HUES6 (cell line): ENCODE measurements around the gene GPC6.

Source experiments
- H3K27ac ChIP-seq: 2 replicates; pipeline ENCODE4 v1.7.0; 2013; ENCODE audit warnings: low read depth, mild to moderate bottlenecking, low read length, inconsistent platforms
- H3K27me3 ChIP-seq: 2 replicates; pipeline ENCODE4 v1.6.1; 2013; ENCODE audit warnings: low read length; ENCODE audit not compliant: control insufficient read depth, insufficient read depth
- H3K36me3 ChIP-seq: 2 replicates; pipeline ENCODE4 v1.6.1; 2013; ENCODE audit warnings: low read length; ENCODE audit not compliant: control insufficient read depth, insufficient read depth
- H3K4me1 ChIP-seq: 2 replicates; pipeline ENCODE4 v1.6.1; 2013; ENCODE audit warnings: low read length; ENCODE audit not compliant: control insufficient read depth, insufficient read depth
- H3K4me3 ChIP-seq: 2 replicates; pipeline ENCODE4 v1.5.1; 2013; ENCODE audit warnings: low read depth, low read length
- H3K9ac ChIP-seq: one replicate; pipeline ENCODE4 v1.6.1; 2013; ENCODE audit warnings: mild to moderate bottlenecking, low read length
- H3K9me3 ChIP-seq: 2 replicates; pipeline ENCODE4 v1.6.1; 2013; ENCODE audit warnings: low read depth, low read length; ENCODE audit not compliant: control insufficient read depth, insufficient read depth

GPC6 gene

GRCh38 chr13:93843082-93843481 lies 616.5 kb downstream of the GPC6 start:
- Histone ChIP-seq H3K36me3 (no peaks in the 10 kb centered on the region), H3K4me1 (peaks cover 7% of the 10 kb centered on the region; the same call in 1 of the 2 replicates), H3K27ac (no peak overlapping the region), H3K9ac (no peak overlapping the region), H3K4me3 (no peak overlapping the region), H3K9me3 (no peaks in the 10 kb centered on the region), H3K27me3 (no peaks in the 10 kb centered on the region)

GRCh38 chr13:93847162-93847561 lies 620.6 kb downstream of the GPC6 start:
- H3K4me1 ChIP-seq: no peaks in the 10 kb centered on the region

GRCh38 chr13:93848247-93848646 lies 621.6 kb downstream of the GPC6 start:
- Histone ChIP-seq H3K27ac (no peak overlapping the region), H3K9ac (no peak overlapping the region), H3K27me3 (no peaks in the 10 kb centered on the region), H3K4me3 (no peak overlapping the region), H3K9me3 (no peaks in the 10 kb centered on the region), H3K36me3 (no peaks in the 10 kb centered on the region), H3K4me1 (no peaks in the 10 kb centered on the region)

More at GRCh38 chr13:93847162-93847561, 620.6 kb downstream of the GPC6 start:
- no peaks in the 10 kb centered on the region for H3K36me3 ChIP-seq
- no peaks in the 10 kb centered on the region for H3K27me3 ChIP-seq
- no peaks in the 10 kb centered on the region for H3K9me3 ChIP-seq
- H3K27ac ChIP-seq: no peak overlapping the region
- H3K9ac ChIP-seq: no peak overlapping the region
- H3K4me3 ChIP-seq: no peak overlapping the region

GRCh38 chr13:93851236-93851635 lies 624.6 kb downstream of the GPC6 start:
- Histone ChIP-seq H3K4me3 (no peak overlapping the region), H3K9me3 (no peaks in the 10 kb centered on the region), H3K9ac (no peak overlapping the region), H3K27ac (no peak overlapping the region), H3K27me3 (no peaks in the 10 kb centered on the region), H3K4me1 (no peaks in the 10 kb centered on the region), H3K36me3 (no peaks in the 10 kb centered on the region)

GRCh38 chr13:93853912-93854311 lies 627.3 kb downstream of the GPC6 start:
- Histone ChIP-seq H3K27ac (no peak overlapping the region), H3K36me3 (no peaks in the 10 kb centered on the region), H3K4me1 (no peaks in the 10 kb centered on the region), H3K4me3 (no peak overlapping the region), H3K9ac (no peak overlapping the region), H3K9me3 (no peaks in the 10 kb centered on the region), H3K27me3 (no peaks in the 10 kb centered on the region)

GRCh38 chr13:93857126-93857525 lies 630.5 kb downstream of the GPC6 start:
- Histone ChIP-seq H3K9me3 (no peaks in the 10 kb centered on the region), H3K9ac (no peak overlapping the region), H3K27me3 (no peaks in the 10 kb centered on the region), H3K4me1 (peaks cover 6% of the 10 kb centered on the region), H3K27ac (no peak overlapping the region), H3K36me3 (no peaks in the 10 kb centered on the region), H3K4me3 (no peak overlapping the region)

- H3K4me1 ChIP-seq: peaks cover 6% of the 10 kb centered on the region
- no peak overlapping the region for H3K4me3 ChIP-seq
- no peaks in the 10 kb centered on the region for H3K9me3 ChIP-seq
- H3K27me3 ChIP-seq: no peaks in the 10 kb centered on the region
- H3K27ac ChIP-seq: no peak overlapping the region
- H3K9ac ChIP-seq: no peak overlapping the region
- no peaks in the 10 kb centered on the region for H3K36me3 ChIP-seq
These were observed 633.1 kb downstream of the GPC6 start for GRCh38 chr13:93859716-93860115.

- Histone ChIP-seq H3K36me3 (no peaks in the 10 kb centered on the region), H3K27me3 (no peaks in the 10 kb centered on the region), H3K9me3 (no peaks in the 10 kb centered on the region), H3K27ac (no peak overlapping the region), H3K9ac (no peak overlapping the region), H3K4me1 (peaks cover 6% of the 10 kb centered on the region), H3K4me3 (no peak overlapping the region)
These were observed 635.2 kb downstream of the GPC6 start for GRCh38 chr13:93861818-93862217.

GRCh38 chr13:93862259-93862658 lies 635.7 kb downstream of the GPC6 start:
- Histone ChIP-seq H3K4me1 (peaks cover 6% of the 10 kb centered on the region), H3K36me3 (no peaks in the 10 kb centered on the region), H3K27me3 (no peaks in the 10 kb centered on the region), H3K9me3 (no peaks in the 10 kb centered on the region), H3K9ac (no peak overlapping the region), H3K4me3 (no peak overlapping the region), H3K27ac (no peak overlapping the region)

GRCh38 chr13:93865235-93865634 lies 638.6 kb downstream of the GPC6 start:
- Histone ChIP-seq H3K4me3 (no peak overlapping the region), H3K9me3 (no peaks in the 10 kb centered on the region), H3K4me1 (peaks cover 6% of the 10 kb centered on the region), H3K27me3 (no peaks in the 10 kb centered on the region), H3K27ac (no peak overlapping the region), H3K36me3 (no peaks in the 10 kb centered on the region), H3K9ac (no peak overlapping the region)

GRCh38 chr13:93867481-93867880 lies 640.9 kb downstream of the GPC6 start:
- Histone ChIP-seq H3K9ac (no peak overlapping the region), H3K4me1 (no peaks in the 10 kb centered on the region), H3K27ac (no peak overlapping the region), H3K9me3 (no peaks in the 10 kb centered on the region), H3K27me3 (no peaks in the 10 kb centered on the region), H3K4me3 (no peak overlapping the region), H3K36me3 (no peaks in the 10 kb centered on the region)

- no peak overlapping the region for H3K27ac ChIP-seq
These were observed 645.8 kb downstream of the GPC6 start for GRCh38 chr13:93872376-93872775.

More at GRCh38 chr13:93872376-93872775, 645.8 kb downstream of the GPC6 start:
- Histone ChIP-seq H3K36me3 (no peaks in the 10 kb centered on the region), H3K4me1 (no peaks in the 10 kb centered on the region), H3K9me3 (no peaks in the 10 kb centered on the region), H3K4me3 (no peak overlapping the region), H3K9ac (no peak overlapping the region), H3K27me3 (no peaks in the 10 kb centered on the region)
